B cell (primary cell): Measurements from ENCODE around the gene SLC23A3.

ENCODE experiments used
- EZH2 ChIP-seq: IDR thresholded peaks from 2 replicates; pipeline ENCODE4 v1.6.1; 2012; ENCODE audit warnings: borderline replicate concordance, low read depth, mild to moderate bottlenecking, moderate library complexity, low read length; ENCODE audit not compliant: insufficient read depth, poor library complexity, severe bottlenecking
- TF ChIP-seq, protein P1 (sequence below): fragments of 200-600 bp; IDR thresholded peaks from one replicate; pipeline ENCODE4 v1.8.0; 2022; ENCODE audit warnings: antibody characterized with exemption, mild to moderate bottlenecking

DNA sequence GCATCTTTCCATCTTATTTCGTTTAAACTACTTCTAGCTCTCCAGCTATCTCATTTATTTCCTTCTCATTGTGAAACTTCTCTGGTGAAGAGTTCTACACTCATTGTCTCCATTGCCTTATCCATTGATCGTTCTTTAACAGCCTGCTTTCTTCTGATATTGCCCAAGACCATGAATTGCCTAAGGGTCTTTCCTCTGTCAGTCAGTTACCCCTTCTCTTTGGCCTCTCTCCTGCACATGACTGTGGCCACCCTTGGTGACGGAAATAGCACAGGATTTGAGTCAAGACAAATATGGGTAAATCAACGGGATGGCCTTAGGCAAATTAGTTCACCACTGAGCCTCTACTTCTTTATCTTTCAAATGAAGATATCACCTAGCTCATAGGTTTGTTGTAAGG lies 35.9 kb downstream of the SLC23A3 start:
- TF ChIP-seq, protein P1, sequence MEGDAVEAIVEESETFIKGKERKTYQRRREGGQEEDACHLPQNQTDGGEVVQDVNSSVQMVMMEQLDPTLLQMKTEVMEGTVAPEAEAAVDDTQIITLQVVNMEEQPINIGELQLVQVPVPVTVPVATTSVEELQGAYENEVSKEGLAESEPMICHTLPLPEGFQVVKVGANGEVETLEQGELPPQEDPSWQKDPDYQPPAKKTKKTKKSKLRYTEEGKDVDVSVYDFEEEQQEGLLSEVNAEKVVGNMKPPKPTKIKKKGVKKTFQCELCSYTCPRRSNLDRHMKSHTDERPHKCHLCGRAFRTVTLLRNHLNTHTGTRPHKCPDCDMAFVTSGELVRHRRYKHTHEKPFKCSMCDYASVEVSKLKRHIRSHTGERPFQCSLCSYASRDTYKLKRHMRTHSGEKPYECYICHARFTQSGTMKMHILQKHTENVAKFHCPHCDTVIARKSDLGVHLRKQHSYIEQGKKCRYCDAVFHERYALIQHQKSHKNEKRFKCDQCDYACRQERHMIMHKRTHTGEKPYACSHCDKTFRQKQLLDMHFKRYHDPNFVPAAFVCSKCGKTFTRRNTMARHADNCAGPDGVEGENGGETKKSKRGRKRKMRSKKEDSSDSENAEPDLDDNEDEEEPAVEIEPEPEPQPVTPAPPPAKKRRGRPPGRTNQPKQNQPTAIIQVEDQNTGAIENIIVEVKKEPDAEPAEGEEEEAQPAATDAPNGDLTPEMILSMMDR = no peak
- no peak for TF ChIP-seq EZH2
